OCI-LY1 (cell line): ENCODE results near the gene PIAS4.

Source experiments
- H2AFZ ChIP-seq: fragments of 200-600 bp; sonication (generic), shearing (Covaris generic); 2 replicates; pipeline ENCODE4 v1.6.0; 2014; ENCODE audit warnings: antibody characterized with exemption, mild to moderate bottlenecking, low read length
- H3F3A ChIP-seq: fragments of 200-600 bp; sonication (generic), shearing (Covaris generic); 2 replicates; pipeline ENCODE4 v1.6.0; 2014; ENCODE audit warnings: mild to moderate bottlenecking, antibody characterized with exemption, low read length, moderate library complexity; ENCODE audit not compliant: insufficient read depth
- H3K27ac ChIP-seq: fragments of 200-600 bp; sonication (generic); 2 replicates; pipeline ENCODE4 v1.5.1; 2014; ENCODE audit warnings: low read length, mixed run types, mild to moderate bottlenecking, low read depth; ENCODE audit not compliant: poor library complexity, severe bottlenecking
- H3K27me3 ChIP-seq: fragments of 200-600 bp; sonication (generic); 2 replicates; pipeline ENCODE4 v1.6.0; 2014; ENCODE audit warnings: antibody characterized with exemption, mild to moderate bottlenecking, low read length, moderate library complexity; ENCODE audit not compliant: insufficient read depth
- H3K36me3 ChIP-seq: fragments of 200-600 bp; sonication (generic); 2 replicates; pipeline ENCODE4 v1.6.1; 2014; ENCODE audit warnings: mild to moderate bottlenecking, antibody characterized with exemption, low read length, moderate library complexity, mixed read lengths; ENCODE audit not compliant: insufficient read depth
- H3K4me1 ChIP-seq: fragments of 200-600 bp; sonication (generic); 2 replicates; pipeline ENCODE4 v1.5.1; 2014; ENCODE audit warnings: mild to moderate bottlenecking, low read length, moderate library complexity; ENCODE audit not compliant: insufficient read depth, severe bottlenecking
- H3K4me2 ChIP-seq: fragments of 200-600 bp; sonication (generic), shearing (Covaris generic); 2 replicates; pipeline ENCODE4 v1.6.1; 2014; ENCODE audit warnings: low read length
- H3K4me3 ChIP-seq: fragments of 200-600 bp; sonication (generic); 2 replicates; pipeline ENCODE4 v1.5.1; 2014; ENCODE audit warnings: low read length, low read depth, mild to moderate bottlenecking, mixed read lengths; ENCODE audit not compliant: poor library complexity, severe bottlenecking
- H3K79me2 ChIP-seq: fragments of 200-600 bp; shearing (Covaris generic); 2 replicates; pipeline ENCODE4 v1.6.1; 2016; ENCODE audit warnings: mixed run types, low read length, mixed read lengths; ENCODE audit not compliant: insufficient read depth
- H3K9ac ChIP-seq: fragments of 200-600 bp; sonication (generic), shearing (Covaris generic); 2 replicates; pipeline ENCODE4 v1.6.1; 2014; ENCODE audit warnings: mild to moderate bottlenecking, low read length, mixed read lengths
- H3K9me2 ChIP-seq: fragments of 200-600 bp; sonication (generic), shearing (Covaris generic); 2 replicates; pipeline ENCODE4 v1.6.1; 2014; ENCODE audit warnings: low read depth, mild to moderate bottlenecking, low read length, mixed read lengths
- H3K9me3 ChIP-seq: fragments of 200-600 bp; shearing (Covaris generic); 2 replicates; pipeline ENCODE4 v1.6.1; 2014; ENCODE audit warnings: low read length, mixed read lengths
- H4K20me1 ChIP-seq: fragments of 200-600 bp; sonication (generic), shearing (Covaris generic); 2 replicates; pipeline ENCODE4 v1.6.0; 2016; ENCODE audit warnings: mild to moderate bottlenecking, low read length; ENCODE audit not compliant: insufficient read depth
- EZH2 ChIP-seq: fragments of 200-600 bp; sonication (generic), shearing (Covaris generic); IDR thresholded peaks from 2 replicates; pipeline ENCODE4 v1.8.0; 2017; ENCODE audit warnings: borderline replicate concordance, mixed run types, mild to moderate bottlenecking, antibody characterized with exemption, low read length, moderate library complexity, mixed read lengths
- TF ChIP-seq, protein P1 (sequence below): fragments of 200-600 bp; sonication (generic), shearing (Covaris generic); IDR thresholded peaks from 2 replicates; pipeline ENCODE4 v1.5.1; 2017; ENCODE audit warnings: mild to moderate bottlenecking, antibody characterized with exemption, low read length, moderate library complexity, mixed read lengths

PIAS4 gene

DNA sequence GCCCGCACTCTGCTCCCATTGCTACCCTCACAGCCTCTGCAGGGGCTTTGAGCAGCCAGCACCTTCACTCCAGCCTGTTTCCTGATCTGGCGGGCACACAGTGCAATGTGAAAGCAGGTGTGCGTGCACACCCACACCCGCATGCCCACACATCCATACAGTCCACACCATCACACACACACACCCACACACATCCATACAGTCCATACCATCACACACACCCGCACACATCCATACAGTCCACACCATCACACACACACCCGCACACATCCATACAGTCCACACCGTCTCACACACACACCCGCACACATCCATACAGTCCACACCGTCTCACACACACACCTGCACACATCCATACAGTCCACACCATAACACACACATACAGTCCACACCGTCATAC, 28.0 kb downstream of the PIAS4 start:
- Histone ChIP-seq H3K4me2 (no peak overlapping the region), H3K36me3 (peaks cover 55% of the 10 kb centered on the region), H3F3A (no peaks in the 10 kb centered on the region), H2AFZ (no peak overlapping the region), H3K4me3 (no peak overlapping the region), H3K27me3 (no peaks in the 10 kb centered on the region), H3K9me3 (no peaks in the 10 kb centered on the region), H3K4me1 (no peaks in the 10 kb centered on the region), H3K9me2 (no peaks in the 10 kb centered on the region), H3K79me2 (no peaks in the 10 kb centered on the region), H4K20me1 (no peaks in the 10 kb centered on the region), H3K9ac (no peak overlapping the region), H3K27ac (no peak overlapping the region)
- no peak for TF ChIP-seq EZH2
- TF ChIP-seq, protein P1, sequence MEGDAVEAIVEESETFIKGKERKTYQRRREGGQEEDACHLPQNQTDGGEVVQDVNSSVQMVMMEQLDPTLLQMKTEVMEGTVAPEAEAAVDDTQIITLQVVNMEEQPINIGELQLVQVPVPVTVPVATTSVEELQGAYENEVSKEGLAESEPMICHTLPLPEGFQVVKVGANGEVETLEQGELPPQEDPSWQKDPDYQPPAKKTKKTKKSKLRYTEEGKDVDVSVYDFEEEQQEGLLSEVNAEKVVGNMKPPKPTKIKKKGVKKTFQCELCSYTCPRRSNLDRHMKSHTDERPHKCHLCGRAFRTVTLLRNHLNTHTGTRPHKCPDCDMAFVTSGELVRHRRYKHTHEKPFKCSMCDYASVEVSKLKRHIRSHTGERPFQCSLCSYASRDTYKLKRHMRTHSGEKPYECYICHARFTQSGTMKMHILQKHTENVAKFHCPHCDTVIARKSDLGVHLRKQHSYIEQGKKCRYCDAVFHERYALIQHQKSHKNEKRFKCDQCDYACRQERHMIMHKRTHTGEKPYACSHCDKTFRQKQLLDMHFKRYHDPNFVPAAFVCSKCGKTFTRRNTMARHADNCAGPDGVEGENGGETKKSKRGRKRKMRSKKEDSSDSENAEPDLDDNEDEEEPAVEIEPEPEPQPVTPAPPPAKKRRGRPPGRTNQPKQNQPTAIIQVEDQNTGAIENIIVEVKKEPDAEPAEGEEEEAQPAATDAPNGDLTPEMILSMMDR, result no peak

DNA sequence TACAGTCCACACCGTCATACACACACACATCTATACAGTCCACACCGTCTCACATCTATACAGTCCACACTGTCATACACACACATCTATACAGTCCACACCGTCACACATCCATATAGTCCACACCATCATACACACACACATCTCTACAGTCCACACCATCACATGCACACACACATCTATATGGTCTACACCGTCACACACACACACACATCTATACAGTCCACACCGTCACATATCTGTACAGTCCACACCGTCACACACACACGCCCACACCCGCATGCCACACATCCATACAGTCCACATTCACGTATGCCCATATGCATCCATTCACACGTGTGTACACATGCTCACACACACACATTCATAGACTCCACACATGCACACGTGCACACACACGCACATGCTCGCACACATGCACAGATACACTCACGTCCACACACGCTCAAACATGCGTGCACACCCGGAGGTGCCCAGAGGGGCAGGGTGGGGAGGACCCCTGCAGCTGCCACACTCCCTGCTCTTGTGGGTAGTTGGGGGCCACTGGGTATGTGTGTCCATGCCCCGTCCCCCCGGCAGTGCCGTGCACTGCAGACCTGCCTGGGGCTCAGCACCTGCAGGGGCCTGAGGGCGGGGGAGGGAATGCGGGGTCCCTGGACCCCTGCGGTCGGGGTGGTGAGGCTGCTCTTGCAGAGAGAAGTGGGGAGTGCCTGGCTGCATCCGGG, 29.2 kb downstream of the PIAS4 start:
- Histone ChIP-seq H3K9ac (no peak overlapping the region), H3K79me2 (no peaks in the 10 kb centered on the region), H3K27ac (no peak overlapping the region), H3K36me3 (peaks cover 48% of the 10 kb centered on the region), H3K4me2 (no peak overlapping the region), H3K9me3 (no peaks in the 10 kb centered on the region), H3K9me2 (no peaks in the 10 kb centered on the region), H2AFZ (no peak overlapping the region), H3K4me1 (no peaks in the 10 kb centered on the region), H3F3A (no peaks in the 10 kb centered on the region), H3K27me3 (no peaks in the 10 kb centered on the region), H4K20me1 (no peaks in the 10 kb centered on the region), H3K4me3 (no peak overlapping the region)
- TF ChIP-seq, protein P1, result no peak
- TF ChIP-seq EZH2, result no peak

DNA sequence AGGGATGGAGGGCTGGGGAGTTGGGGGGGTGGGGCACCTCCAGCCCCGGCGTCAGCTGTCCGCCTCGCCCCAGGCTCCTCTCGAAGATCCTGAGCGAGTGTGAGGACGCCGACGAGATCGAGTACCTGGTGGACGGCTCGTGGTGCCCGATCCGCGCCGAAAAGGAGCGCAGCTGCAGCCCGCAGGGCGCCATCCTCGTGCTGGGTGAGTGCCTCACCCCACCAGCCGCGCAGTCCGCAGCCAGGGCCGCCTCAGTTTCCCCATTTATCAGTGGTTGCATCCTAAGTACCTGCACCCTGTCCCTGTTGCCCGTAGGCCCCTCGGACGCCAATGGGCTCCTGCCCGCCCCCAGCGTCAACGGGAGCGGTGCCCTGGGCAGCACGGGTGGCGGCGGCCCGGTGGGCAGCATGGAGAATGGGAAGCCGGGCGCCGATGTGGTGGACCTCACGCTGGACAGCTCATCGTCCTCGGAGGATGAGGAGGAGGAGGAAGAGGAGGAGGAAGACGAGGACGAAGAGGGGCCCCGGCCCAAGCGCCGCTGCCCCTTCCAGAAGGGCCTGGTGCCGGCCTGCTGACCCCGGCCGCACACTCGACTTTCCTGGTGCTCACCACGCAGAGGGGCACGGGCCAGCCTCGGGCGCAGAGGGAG, 29.9 kb downstream of the PIAS4 start:
- no peak overlapping the region for H3K4me2 ChIP-seq
- H3K36me3 ChIP-seq, result peaks cover 52% of the 10 kb centered on the region
- H3K27ac ChIP-seq, result no peak overlapping the region
- TF ChIP-seq, protein P1, result no peak
- TF ChIP-seq EZH2, result no peak
- no peaks in the 10 kb centered on the region for H3K27me3 ChIP-seq
- no peaks in the 10 kb centered on the region for H4K20me1 ChIP-seq
- H3K4me1 ChIP-seq, result no peaks in the 10 kb centered on the region
- no peaks in the 10 kb centered on the region for H3K9me2 ChIP-seq
- H3K4me3 ChIP-seq, result no peak overlapping the region
- H2AFZ ChIP-seq, result no peak overlapping the region
- H3K79me2 ChIP-seq, result no peaks in the 10 kb centered on the region
- H3K9me3 ChIP-seq, result no peaks in the 10 kb centered on the region
- no peak overlapping the region for H3K9ac ChIP-seq
- no peaks in the 10 kb centered on the region for H3F3A ChIP-seq
